Fibroblast of lung (primary cell): Measurements from ENCODE around the gene SPG21. TPM values are rescaled to one million over a fixed set of nuclear protein-coding genes. Genes with fewer than 3 reads are reported as not detected.

ENCODE experiments used
- DNase-seq, 2 donors: peaks; one replicate each; pipeline versions ENCODE4 v3.0.0 to v3.0.0-alpha.2; 2010; ENCODE audit warnings: low read depth in 2 of 2
- H2AFZ ChIP-seq: 2 replicates; pipeline ENCODE4 v1.5.1; 2012; ENCODE audit warnings: low read length, control low read depth, inconsistent platforms
- H3K27ac ChIP-seq: 2 replicates; pipeline ENCODE4 v1.5.1; 2011; ENCODE audit warnings: low read length, control low read depth; ENCODE audit not compliant: insufficient read depth
- H3K27me3 ChIP-seq: 2 replicates; pipeline ENCODE4 v1.5.1; 2011; ENCODE audit warnings: mild to moderate bottlenecking, low read length; ENCODE audit not compliant: control insufficient read depth, insufficient read depth
- H3K36me3 ChIP-seq: 2 replicates; pipeline ENCODE4 v1.5.1; 2011; ENCODE audit warnings: low read length; ENCODE audit not compliant: control insufficient read depth, insufficient read depth
- H3K4me1 ChIP-seq: 2 replicates; pipeline ENCODE4 v1.5.1; 2011; ENCODE audit warnings: low read length; ENCODE audit not compliant: control insufficient read depth, insufficient read depth; ENCODE audit errors: extremely low read depth
- H3K4me2 ChIP-seq: 2 replicates; pipeline ENCODE4 v1.5.1; 2011; ENCODE audit warnings: low read length, control low read depth; ENCODE audit not compliant: insufficient read depth; ENCODE audit errors: extremely low read depth
- H3K4me3 ChIP-seq, 4 experiments: fragments of 200-600 bp in 1 of 4; sonication (generic) in 1 of 4; replicated peaks in 1 of 4; 2 replicates each; pipeline ENCODE4 v1.5.1; 2011 to 2016; ENCODE audit warnings: low read length in 4 of 4, low read depth in 3 of 4, mild to moderate bottlenecking in 3 of 4, control low read depth in 2 of 4, inconsistent platforms in 1 of 4, mixed read lengths in 1 of 4; ENCODE audit not compliant: insufficient read depth in 1 of 4; ENCODE audit errors: control extremely low read depth in 1 of 4
- H3K79me2 ChIP-seq: 2 replicates; pipeline ENCODE4 v1.5.1; 2012; ENCODE audit warnings: mild to moderate bottlenecking, low read length, inconsistent platforms; ENCODE audit not compliant: control insufficient read depth, insufficient read depth
- H3K9ac ChIP-seq: 2 replicates; pipeline ENCODE4 v1.5.1; 2011; ENCODE audit warnings: mild to moderate bottlenecking, low read length, control low read depth; ENCODE audit not compliant: insufficient read depth
- H3K9me3 ChIP-seq: 2 replicates; pipeline ENCODE4 v1.5.1; 2012; ENCODE audit warnings: low read depth, low read length; ENCODE audit not compliant: control insufficient read depth, insufficient read depth
- H4K20me1 ChIP-seq: 2 replicates; pipeline ENCODE4 v1.5.1; 2011; ENCODE audit warnings: low read length; ENCODE audit not compliant: control insufficient read depth, insufficient read depth; ENCODE audit errors: extremely low read depth
- CTCF ChIP-seq, 2 donors: IDR thresholded peaks in 1 of 2; conservative IDR thresholded peaks in 1 of 2; 1 replicate in 1 of 2; 2 replicates in 1 of 2; pipeline ENCODE4 v1.5.1; 2011 to 2012; ENCODE audit warnings: low read length in 2 of 2, control low read depth in 1 of 2, inconsistent platforms in 1 of 2, low read depth in 1 of 2, mild to moderate bottlenecking in 1 of 2
- EZH2 ChIP-seq: IDR thresholded peaks from 2 replicates; pipeline ENCODE4 v1.5.1; 2012; ENCODE audit warnings: low read length, control low read depth, mild to moderate bottlenecking; ENCODE audit errors: missing control alignments
- polyA plus RNA-seq, 2 donors: library from polyadenylated mRNA; depleted of rRNA in 1 of 2; stranded (reverse) in 1 of 2; unstranded in 1 of 2; fragments of >200 nt; gene quantifications; 2 replicates each; pipeline ENCODE4 v1.2.1, GENCODE V29; 2011 to 2012; ENCODE audit warnings: missing spikeins in 1 of 2
- total RNA-seq: library from RNA; depleted of rRNA; stranded (reverse); fragments of >200 nt; gene quantifications from 2 replicates; pipeline ENCODE4 v1.2.1, GENCODE V29; 2014

Gene SPG21
- total and polyA plus RNA-seq, 2 donors (not counting 1 experiment from before 2014, with no cell fraction given) = 68.4 to 95.3 TPM

- no peaks in the 10 kb centered on the region for H3K36me3 ChIP-seq
- TF ChIP-seq CTCF (conservative IDR thresholded peaks at IDR 0.05 in 1 of 2, IDR thresholded peaks at IDR 0.05 in 1 of 2; ENCODE audit: low read depth in 1 of 2, low read length in 2 of 2) = peak; percentile 16 to 21
- TF ChIP-seq EZH2 = no peak
- no peak overlapping the region for H2AFZ ChIP-seq
- DNase-seq = peak in 1 of 2 donors; percentile 11
- no peaks in the 10 kb centered on the region for H4K20me1 ChIP-seq
- H3K9me3 ChIP-seq = no peaks in the 10 kb centered on the region
- no peaks in the 10 kb centered on the region for H3K79me2 ChIP-seq
- H3K4me1 ChIP-seq = no peaks in the 10 kb centered on the region
- H3K4me3 ChIP-seq = no peak overlapping the region
- H3K27me3 ChIP-seq = no peaks in the 10 kb centered on the region
- H3K27ac ChIP-seq = no peak overlapping the region
- no peak overlapping the region for H3K9ac ChIP-seq
- no peak overlapping the region for H3K4me2 ChIP-seq
Measured at GRCh38 chr15:65008983-65009382, 19.3 kb upstream of the SPG21 start.

GRCh38 chr15:65006876-65007275, 17.2 kb upstream of the SPG21 start:
- Histone ChIP-seq H3K27me3 (no peaks in the 10 kb centered on the region), H3K4me1 (no peaks in the 10 kb centered on the region), H2AFZ (no peak overlapping the region), H3K79me2 (no peaks in the 10 kb centered on the region), H3K4me3 (no peak overlapping the region), H3K27ac (no peak overlapping the region), H3K4me2 (no peak overlapping the region), H3K36me3 (no peaks in the 10 kb centered on the region), H3K9ac (no peak overlapping the region), H3K9me3 (no peaks in the 10 kb centered on the region), H4K20me1 (no peaks in the 10 kb centered on the region)
- TF ChIP-seq EZH2 = no peak
- TF ChIP-seq CTCF (conservative IDR thresholded peaks at IDR 0.05 in 1 of 2, IDR thresholded peaks at IDR 0.05 in 1 of 2; ENCODE audit: low read depth in 1 of 2, low read length in 2 of 2) = no peak
- no peak for DNase-seq

- H3K4me1 ChIP-seq = no peaks in the 10 kb centered on the region
- no peaks in the 10 kb centered on the region for H3K27me3 ChIP-seq
- no peak overlapping the region for H3K4me3 ChIP-seq
- no peaks in the 10 kb centered on the region for H3K36me3 ChIP-seq
- no peak overlapping the region for H2AFZ ChIP-seq
- no peak for TF ChIP-seq EZH2
- no peak for TF ChIP-seq CTCF (conservative IDR thresholded peaks at IDR 0.05 in 1 of 2, IDR thresholded peaks at IDR 0.05 in 1 of 2; ENCODE audit: low read depth in 1 of 2, low read length in 2 of 2)
- no peaks in the 10 kb centered on the region for H3K79me2 ChIP-seq
- no peaks in the 10 kb centered on the region for H4K20me1 ChIP-seq
- H3K27ac ChIP-seq = no peak overlapping the region
- DNase-seq = no peak
- H3K4me2 ChIP-seq = no peak overlapping the region
- H3K9me3 ChIP-seq = no peaks in the 10 kb centered on the region
- no peak overlapping the region for H3K9ac ChIP-seq
Measured at GRCh38 chr15:65004993-65005392, 15.3 kb upstream of the SPG21 start.
